ENCODE results near the gene CNEP1R1. TPM values are rescaled to one million over a fixed set of nuclear protein-coding genes. Genes with fewer than 3 reads are reported as not detected.

Gene CNEP1R1
- total and polyA plus RNA-seq, 10 of the 15 experiments (the other 5 are each of a cell fraction or from before 2014, with no cell fraction given), result 11.5 to 29.2 (median 15.6) TPM

GRCh38 chr16:49987381-49987780, 37.6 kb upstream of the CNEP1R1 start (continued):
- TF ChIP-seq, protein P1, sequence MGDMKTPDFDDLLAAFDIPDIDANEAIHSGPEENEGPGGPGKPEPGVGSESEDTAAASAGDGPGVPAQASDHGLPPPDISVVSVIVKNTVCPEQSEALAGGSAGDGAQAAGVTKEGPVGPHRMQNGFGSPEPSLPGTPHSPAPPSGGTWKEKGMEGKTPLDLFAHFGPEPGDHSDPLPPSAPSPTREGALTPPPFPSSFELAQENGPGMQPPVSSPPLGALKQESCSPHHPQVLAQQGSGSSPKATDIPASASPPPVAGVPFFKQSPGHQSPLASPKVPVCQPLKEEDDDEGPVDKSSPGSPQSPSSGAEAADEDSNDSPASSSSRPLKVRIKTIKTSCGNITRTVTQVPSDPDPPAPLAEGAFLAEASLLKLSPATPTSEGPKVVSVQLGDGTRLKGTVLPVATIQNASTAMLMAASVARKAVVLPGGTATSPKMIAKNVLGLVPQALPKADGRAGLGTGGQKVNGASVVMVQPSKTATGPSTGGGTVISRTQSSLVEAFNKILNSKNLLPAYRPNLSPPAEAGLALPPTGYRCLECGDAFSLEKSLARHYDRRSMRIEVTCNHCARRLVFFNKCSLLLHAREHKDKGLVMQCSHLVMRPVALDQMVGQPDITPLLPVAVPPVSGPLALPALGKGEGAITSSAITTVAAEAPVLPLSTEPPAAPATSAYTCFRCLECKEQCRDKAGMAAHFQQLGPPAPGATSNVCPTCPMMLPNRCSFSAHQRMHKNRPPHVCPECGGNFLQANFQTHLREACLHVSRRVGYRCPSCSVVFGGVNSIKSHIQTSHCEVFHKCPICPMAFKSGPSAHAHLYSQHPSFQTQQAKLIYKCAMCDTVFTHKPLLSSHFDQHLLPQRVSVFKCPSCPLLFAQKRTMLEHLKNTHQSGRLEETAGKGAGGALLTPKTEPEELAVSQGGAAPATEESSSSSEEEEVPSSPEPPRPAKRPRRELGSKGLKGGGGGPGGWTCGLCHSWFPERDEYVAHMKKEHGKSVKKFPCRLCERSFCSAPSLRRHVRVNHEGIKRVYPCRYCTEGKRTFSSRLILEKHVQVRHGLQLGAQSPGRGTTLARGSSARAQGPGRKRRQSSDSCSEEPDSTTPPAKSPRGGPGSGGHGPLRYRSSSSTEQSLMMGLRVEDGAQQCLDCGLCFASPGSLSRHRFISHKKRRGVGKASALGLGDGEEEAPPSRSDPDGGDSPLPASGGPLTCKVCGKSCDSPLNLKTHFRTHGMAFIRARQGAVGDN (IDR thresholded peaks at IDR 0.05), result no peak
- peak; percentile 14; the same call in 1 of the 2 replicates for TF ChIP-seq JUNB (IDR thresholded peaks at IDR 0.05)

DNA sequence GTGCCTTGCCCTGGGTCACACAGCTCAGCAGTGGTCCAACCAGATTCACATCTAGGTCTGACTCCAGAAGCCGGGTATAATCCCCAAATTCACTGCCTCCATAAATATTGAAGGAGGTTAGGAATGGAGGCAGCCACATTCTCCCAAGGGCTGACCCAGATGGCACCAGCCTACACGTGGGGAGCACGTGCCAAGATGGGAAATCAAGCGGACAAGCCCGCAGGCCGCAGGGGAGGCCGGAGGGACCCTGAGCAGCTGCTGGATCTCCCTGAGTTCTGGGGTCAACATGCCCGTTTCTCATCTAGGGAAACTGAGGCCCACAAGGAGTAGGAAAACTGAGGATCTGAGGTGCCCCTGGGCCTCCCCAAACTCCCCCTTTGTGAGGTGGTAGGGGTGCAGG, 32.2 kb upstream of the CNEP1R1 start:
- H4K20me1 ChIP-seq (ENCODE audit: control insufficient read depth, insufficient read depth), result no peaks in the 10 kb centered on the region
- no peaks in the 10 kb centered on the region for H3K36me3 ChIP-seq (ENCODE audit: control insufficient read depth in 2 of 2, insufficient read depth in 2 of 2, low read length in 1 of 2)
- H3K9me3 ChIP-seq (replicated peaks; ENCODE audit: control insufficient read depth, insufficient read depth, low read length), result no peaks in the 10 kb centered on the region
- FAIRE-seq (no peak), DNase-seq (ENCODE audit: low read depth, low spot score) (no peak), ATAC-seq (no peak)
- no peak overlapping the region for H3K4me2 ChIP-seq (ENCODE audit: control insufficient read depth, insufficient read depth)
- SMC1A ChIA-PET (ENCODE audit: uncharacterized antibody, unreplicated experiment), result no interaction called here
- no peaks in the 10 kb centered on the region for H3K27me3 ChIP-seq (replicated peaks in 1 of 2; ENCODE audit: control insufficient read depth in 2 of 2, insufficient read depth in 2 of 2, low read length in 1 of 2)
- H3K27ac ChIP-seq (ENCODE audit: control insufficient read depth, insufficient read depth), result no peak overlapping the region
- peaks cover 5% of the 10 kb centered on the region; the same call in 1 of the 2 replicates for H3K4me1 ChIP-seq (ENCODE audit: control insufficient read depth, insufficient read depth, low read length)
- POLR2A ChIA-PET, result no interaction called here
- WGBS (ENCODE audit: insufficient coverage, insufficient replicate concordance, low lambda C conversion rate, missing lambda C conversion rate), result 53% methylated on average over 6 of the region's 8 CpGs
- no peaks in the 10 kb centered on the region for H3K79me2 ChIP-seq (ENCODE audit: control insufficient read depth, insufficient read depth, low read length)
- BruUV-seq (replicated peaks), result no TSS peak
- no peak overlapping the region for H3K9ac ChIP-seq (ENCODE audit: control insufficient read depth, insufficient read depth, low read length)
- in situ Hi-C loops (cut with MboI) (no loop called here), intact Hi-C loops (cut with micrococcal nuclease; ENCODE audit: unreplicated experiment) (no loop called here)
- no peak overlapping the region for H3K4me3 ChIP-seq
- RAD21 ChIA-PET (ENCODE audit: unreplicated experiment), result no interaction called here
- CTCF ChIA-PET, result no interaction called here
- no peak overlapping the region for H2AFZ ChIP-seq (ENCODE audit: control insufficient read depth, low read depth, low read length)
- TF ChIP-seq TCF3 (IDR thresholded peaks at IDR 0.05; ENCODE audit: borderline replicate concordance, insufficient read depth, low read depth, low read length) (no peak), CREB1 (IDR thresholded peaks at IDR 0.05; ENCODE audit: low read depth) (no peak)
